Stimulated activated CD8-positive, alpha-beta memory T cell treated with anti-CD3 and anti-CD28 coated beads, Interleukin-2, amount 100 ng/mL, for 48 hours (primary cell): ENCODE data around the gene AOX1.
"Not testable (repeated sequence)": the region's sequence is repeated elsewhere in the genome, so short reads cannot be mapped to it uniquely, and the experiment has no call there.

Source experiments
- DNase-seq, 2 donors: peaks; one replicate each; pipeline ENCODE4 v3.0.0-alpha.2; 2020; ENCODE audit warnings: low read depth in 2 of 2

AOX1 gene

DNA sequence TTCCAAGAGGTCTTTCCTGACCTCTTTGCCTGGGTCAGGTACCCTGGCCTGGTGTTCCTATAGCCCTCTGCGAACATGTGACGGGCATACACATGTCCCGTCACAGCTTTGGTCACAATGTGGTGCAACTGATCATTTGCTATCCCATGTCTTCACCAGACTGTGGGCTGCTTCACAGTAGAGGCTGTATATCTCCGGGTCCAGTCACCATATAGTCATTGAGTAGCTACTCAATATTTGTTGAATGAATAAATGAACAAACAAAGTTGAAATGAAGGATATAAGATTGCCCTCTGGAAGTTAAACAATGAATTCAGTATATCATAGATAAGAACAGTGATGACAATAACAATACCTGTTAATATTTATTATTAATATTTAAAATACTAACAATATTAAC is 16.8 kb downstream of the AOX1 start:
- no peak for DNase-seq

DNA sequence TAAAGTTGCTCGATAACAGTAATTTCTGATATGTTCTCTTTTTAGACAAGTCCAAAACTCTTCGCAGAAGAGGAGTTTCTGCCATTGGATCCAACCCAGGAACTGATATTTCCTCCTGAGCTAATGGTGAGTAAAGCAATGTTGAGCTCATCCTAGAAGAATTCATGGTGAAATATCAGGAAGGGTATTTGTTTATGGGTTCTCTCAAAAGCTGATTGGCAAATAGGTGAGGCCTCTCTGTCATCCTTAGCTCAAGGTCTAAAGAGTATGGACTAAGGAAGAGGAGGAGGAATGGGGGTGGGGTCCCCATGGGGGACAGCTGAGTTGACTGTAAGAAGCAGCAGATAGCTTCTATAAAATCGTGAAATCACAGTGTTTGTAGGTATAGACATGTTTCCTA is 18.2 kb downstream of the AOX1 start:
- DNase-seq: no peak

DNA sequence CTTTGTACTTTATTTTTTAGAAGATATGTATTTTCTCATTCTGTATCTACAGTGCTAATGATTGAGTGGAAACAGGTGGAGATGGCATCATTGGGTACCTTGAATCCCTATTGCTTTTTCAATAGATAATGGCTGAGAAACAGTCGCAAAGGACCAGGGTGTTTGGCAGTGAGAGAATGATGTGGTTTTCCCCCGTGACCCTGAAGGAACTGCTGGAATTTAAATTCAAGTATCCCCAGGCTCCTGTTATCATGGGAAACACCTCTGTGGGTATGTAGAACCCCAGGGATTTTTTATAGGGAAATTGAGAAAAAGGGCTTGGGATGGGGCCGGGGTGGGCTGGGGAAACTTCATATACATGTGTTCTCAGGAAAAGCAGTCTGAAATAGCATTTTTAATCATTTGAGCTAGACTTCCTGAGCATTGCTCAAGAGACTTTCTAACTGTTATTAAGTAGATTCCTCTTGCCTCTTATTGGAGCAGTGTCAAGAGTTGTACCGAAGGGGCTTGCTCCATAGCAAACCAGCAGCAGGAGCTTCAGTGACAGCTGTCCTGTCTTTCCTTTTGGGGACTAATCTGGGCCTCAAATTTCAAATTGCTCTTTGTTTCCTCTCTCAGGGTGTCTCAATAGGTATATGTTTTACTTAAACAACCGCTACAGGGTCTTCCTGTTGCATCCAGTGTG is 18.9 kb downstream of the AOX1 start:
- no peak for DNase-seq

DNA sequence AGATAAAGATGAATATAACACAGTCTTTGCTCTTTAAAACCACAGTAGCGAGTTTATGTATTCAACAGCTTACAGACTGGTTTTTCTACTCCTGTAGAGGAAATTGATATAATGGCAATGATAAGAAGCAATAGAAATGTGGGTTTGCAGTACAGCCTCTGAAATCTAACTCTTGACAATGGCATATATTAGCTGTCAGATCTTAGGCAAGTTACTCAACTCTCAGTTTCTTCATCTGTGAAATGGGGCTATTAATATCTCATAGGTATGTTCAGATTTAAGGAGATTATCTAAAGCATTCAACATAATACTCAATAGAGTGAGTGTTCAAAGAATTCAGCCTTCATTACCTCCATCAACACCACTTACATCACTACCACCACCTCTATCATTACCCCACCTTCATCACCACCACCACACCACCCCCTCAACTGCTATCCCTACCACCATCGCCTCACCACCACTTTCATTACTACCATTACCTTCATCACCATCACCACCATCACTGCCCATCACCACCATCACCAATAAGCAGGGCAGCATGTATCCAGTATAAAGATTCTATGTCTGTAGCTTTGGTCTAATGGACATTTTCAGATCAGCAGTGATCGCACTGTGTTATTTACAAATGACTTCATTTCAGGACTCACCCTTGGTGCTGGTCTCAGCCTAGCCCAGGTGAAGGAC is 22.7 kb downstream of the AOX1 start:
- DNase-seq: no peak

DNA sequence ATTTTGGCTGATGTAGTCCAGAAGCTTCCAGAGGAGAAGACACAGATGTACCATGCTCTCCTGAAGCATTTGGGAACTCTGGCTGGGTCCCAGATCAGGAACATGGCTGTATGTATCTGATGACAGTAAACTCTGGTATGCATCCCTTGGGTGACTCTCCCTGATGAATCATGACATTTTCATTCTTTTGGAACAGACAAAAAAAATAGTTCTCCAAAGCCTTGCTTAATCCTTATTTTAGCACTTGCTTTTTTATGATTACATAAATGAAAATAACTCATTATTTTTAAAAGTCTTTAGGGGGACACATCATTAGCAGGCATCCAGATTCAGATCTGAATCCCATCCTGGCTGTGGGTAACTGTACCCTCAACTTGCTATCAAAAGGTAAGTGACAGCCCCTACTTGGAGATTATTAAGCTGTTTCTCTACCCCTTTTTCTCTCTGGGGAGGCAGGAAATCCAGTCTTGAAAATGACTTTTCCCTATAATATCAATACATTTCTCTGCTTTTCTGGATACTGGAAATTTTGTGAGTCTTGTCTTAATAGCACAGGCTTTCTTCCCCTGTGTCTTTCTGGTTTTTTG is 23.3 kb downstream of the AOX1 start:
- DNase-seq: no peak

DNA sequence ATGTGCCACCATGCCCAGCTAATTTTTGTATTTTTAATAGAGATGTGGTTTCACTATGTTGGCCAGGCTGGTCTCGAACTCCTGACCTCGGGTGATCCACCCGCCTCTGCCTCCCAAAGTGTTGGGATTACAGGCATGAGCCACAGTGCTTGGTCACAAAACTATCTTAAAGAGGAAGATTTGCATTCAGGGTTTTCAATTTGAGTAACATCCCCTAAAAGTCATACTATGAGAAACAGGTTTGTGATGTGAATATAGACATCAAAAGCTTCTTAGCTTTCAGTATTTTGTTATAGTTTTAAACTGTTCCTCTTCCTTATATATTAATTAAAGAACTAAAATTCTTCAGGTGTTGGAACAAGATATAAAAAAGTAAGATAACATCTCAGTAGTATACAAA is 24.4 kb downstream of the AOX1 start:
- DNase-seq: not testable (repeated sequence)

DNA sequence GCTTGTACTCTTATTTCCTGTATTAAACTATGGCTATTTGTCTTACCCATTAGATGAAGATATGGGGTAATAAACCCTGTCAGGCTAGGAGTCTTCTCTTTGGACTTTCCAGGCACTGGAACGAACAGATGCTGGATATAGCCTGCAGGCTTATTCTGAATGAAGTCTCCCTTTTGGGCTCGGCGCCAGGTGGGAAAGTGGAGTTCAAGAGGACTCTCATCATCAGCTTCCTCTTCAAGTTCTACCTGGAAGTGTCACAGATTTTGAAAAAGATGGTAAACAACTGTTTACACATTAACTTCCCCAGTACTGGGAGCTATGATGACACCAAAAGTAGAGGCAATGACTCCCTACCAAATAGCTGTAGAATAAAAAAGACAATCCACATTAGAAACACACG is 27.9 kb downstream of the AOX1 start:
- DNase-seq: no peak

DNA sequence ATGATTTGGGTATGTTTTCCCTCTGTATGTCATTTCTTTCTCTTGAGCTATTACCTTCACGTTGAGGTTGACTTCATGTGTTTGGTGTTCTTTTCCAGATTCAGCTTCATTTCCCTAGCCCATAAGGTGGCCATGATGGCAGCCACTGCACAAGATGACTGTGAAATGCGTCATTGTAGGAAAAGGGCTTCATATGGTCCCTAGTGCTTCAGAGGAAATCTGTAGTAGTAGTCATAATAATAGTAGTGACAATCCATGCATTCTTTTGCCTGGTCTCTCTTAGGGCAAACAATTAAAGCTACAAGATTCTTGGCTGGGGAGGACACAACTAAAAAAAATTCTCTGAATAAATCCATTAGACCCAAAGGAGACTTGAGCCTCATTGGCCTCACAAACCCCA is 28.4 kb downstream of the AOX1 start:
- DNase-seq: no peak

DNA sequence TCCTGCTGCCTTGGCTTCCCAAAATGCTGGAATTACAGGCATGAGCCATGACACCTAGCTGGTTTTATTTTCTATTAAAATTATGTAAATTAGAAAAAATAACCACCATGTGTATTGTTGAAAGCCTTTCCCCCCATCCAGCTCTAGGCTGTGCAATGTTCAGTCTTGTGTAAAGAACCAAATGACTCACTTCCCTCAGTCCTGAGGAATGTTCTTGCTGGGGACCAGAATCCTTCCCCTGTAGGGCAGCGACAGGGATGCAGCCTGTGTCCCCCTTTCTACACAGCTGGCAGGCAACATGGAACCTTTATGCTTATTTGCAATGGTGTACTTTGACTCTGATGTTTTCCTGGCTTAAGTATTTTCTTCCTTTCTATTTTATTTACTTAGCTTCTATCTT is 29.4 kb downstream of the AOX1 start:
- no peak for DNase-seq

DNA sequence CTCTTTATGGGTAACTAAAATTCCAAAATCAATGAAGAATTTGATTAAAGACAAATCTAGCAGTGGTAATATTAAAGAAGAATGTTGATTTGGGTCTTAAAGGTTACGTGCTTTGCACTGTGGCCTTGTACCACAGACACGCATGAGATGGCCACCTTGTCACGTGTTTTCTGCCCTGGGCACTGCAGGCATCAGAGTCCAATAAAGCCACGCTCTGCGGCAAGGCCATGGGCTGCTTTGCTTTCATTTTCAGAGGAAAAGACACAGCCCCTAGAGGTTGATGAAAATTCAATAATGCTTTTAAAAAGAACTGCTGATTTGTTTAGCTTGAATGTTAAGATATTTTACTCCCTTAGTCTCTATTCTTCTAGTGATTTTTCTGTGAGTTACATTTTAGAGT is 30.4 kb downstream of the AOX1 start:
- DNase-seq: no peak

DNA sequence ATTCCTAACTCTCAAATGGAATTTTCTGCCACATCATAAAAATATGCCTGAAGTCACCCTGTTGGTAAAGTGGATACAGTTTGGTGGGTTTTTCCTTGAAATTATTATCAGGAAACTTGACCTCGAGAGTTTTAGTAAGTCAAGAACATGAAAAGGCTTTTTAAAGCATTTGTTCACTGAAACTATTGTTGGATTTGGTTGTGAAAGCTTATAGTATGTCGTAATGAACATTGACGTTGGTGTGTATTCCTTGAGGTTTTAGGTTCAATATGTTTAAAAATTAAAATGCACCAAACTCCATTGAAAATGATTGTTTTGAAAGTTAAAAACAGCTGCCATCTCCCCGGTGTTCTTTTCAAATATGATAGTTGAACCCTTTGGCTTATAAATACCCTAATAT is 30.8 kb downstream of the AOX1 start:
- no peak for DNase-seq

DNA sequence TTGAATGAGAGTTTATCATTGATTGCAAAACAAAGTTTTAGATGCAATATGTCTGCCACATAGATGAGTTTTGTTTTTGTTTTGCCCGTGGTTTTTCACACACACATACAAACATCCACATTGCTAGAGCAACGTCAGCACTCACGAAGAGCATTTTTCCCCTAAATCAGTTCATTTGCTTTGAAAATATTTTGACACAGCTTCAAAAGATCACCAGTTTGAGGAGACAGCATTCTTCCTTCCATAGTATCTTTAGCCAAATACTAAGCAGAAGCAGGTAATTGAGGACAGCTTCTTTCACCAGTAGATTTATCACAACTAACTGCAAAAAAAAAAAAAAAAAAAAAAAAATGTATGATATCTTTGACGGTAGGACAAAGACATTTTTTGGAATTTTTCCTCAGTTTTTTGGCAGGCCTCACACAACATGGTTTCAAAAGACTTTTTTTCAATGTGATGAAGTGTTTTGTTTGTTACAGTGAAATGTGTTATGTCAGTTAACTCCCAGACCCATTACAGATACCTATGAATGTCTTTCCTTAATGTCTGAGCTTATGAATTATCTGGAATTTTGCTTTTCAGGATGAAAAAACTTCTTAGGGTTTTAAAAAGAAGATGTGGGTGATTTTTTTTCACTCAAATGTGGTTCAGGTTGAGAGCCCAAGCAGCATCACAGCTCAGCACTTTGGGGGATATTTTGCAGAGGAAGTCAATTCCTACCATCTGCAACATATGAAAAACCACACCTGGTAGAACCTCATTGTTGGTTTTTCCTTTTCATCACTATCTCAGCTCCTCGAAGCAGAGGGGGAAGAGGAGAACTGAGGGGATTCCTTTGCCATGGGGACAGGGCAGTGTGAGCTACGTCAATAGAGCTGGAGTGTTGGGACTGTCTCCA is 31.6 kb downstream of the AOX1 start:
- no peak for DNase-seq

DNA sequence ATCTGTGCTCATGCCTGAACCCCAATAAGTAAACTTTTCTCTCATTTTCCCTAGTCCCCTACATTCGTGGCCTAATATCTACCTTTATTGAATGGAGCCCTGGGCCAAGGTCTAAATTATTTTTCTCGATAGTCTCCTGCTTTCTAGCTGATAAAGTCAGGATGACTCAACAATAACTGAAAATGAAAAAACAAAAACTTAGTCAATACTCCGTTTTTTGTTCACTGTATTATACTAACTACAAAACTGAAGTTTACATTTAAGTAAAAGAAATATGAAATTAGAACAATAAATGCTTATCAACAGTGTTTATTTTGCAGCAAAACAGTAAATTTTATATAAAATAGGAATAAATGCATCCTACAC is 32.2 kb downstream of the AOX1 start:
- DNase-seq: no peak

DNA sequence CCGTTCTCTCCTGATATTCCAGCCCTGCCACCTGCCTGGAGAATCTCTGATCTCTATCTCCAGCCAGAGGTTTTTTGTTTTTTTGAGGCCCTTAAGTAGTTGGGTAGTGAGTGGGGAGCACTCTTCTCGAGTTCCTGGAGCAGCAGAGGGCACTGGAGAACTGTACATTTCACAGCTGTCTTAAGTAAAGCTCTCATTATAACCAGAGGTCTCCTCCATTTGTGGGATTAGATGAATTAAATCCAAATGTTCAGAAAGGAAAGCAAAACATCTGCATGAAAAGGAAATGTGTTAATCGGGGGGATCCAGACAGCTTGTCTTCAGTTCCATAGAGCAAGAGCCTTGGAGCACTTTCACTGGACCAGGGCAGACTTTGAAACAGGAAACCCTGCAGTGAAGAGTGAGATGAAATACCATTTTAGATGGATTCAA is 32.8 kb downstream of the AOX1 start:
- DNase-seq: no peak

DNA sequence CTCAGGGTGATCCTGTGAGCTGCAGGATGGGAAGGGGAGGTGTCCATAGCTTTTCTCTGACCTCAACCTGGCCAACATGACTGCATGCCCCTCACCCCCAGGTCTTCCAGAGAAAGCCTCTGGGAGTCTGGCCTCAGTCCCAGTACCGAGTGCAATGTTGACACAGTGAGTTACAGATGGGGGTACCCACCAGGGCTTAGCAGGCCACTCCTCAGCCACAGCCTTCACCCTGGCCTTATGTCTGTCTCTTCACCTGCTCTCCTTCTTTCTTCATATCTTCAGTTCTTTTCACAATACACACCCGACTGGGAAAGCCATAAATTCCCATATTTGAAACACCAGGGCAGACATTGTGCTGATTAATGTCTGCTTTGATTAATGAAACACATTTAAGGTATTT is 33.5 kb downstream of the AOX1 start:
- DNase-seq: no peak

DNA sequence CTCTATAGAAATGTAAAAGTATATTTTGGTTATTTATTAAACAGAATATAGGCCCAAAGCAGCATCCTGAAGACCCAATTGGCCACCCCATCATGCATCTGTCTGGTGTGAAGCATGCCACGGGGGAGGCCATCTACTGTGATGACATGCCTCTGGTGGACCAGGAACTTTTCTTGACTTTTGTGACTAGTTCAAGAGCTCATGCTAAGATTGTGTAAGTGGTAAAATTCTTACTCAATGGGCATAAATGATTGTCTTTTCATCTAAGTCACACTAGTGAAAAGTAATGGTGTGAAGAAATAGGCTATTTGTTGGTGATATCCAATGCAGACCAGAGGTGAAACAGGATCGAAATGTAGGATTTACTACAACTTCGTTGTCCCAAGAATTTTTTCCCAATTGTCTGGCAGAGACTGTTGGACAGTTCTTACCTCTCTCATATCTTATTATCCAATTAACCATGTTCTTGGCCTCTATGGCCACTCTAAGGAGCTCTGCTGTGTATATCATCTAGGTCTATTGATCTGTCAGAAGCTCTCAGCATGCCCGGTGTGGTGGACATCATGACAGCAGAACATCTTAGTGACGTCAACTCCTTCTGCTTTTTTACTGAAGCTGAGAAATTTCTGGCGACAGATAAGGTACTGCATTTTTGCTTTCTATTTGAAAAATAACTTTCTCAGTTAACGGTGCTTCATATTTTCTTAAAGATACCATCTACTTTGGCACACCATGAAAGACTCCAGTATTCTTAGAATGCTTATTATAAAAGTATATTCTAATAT is 35.0 kb downstream of the AOX1 start:
- DNase-seq: no peak

DNA sequence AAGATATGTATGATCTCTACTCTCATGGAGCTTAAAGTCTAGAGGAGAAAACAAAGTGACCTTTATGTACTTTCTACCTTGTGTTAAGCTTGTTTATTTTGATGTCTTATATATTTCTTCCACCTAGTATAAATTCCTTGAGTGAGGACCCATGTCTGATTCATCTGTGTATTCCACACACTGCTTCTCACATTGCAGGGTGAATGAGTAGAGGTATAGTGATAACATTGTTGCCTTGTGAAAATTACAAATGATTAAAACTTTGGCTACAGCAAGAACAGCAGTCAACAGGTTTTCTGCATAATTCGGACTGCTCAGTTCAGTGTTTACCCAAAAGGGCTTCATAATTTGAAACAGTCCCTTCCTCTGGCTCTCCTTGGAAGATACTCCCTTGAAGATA is 36.3 kb downstream of the AOX1 start:
- no peak for DNase-seq

DNA sequence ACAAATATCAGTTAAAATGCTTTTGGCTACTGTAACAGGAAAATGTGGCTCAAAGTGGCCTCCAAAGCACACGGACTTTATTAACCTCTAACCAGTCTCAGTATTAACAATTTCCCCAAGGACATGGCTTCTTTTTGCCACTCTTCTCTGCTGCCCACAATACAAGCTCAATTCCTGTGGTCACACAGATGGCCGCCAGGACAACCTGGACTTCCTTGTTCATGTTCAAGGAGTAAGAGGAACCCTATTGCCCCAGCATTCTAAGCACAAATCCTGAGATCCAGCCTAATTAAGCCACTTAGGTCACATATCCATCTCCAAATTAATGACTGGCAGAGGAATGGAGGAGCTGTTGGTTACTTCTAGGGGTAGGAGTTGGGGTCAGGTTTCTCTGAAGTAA is 38.2 kb downstream of the AOX1 start:
- no peak for DNase-seq

DNA sequence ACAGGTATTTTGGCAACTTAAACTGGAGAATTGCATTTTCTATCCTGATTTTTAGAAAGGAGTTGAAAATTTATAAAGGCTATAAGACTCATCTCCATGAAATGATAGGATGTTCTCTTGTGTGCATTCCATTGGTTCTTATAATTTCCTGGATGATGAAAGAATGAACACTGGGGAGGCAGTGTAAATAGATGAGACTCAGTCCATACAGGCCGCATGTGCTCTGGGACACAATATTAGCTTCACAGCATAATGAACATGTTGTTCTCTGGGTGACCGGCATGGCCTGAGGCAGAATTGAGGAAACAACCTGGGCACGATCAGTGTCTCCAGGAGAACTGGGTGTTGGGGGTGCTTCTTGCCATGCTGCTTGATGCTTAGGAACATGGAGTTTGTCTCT is 38.8 kb downstream of the AOX1 start:
- DNase-seq: no peak

DNA sequence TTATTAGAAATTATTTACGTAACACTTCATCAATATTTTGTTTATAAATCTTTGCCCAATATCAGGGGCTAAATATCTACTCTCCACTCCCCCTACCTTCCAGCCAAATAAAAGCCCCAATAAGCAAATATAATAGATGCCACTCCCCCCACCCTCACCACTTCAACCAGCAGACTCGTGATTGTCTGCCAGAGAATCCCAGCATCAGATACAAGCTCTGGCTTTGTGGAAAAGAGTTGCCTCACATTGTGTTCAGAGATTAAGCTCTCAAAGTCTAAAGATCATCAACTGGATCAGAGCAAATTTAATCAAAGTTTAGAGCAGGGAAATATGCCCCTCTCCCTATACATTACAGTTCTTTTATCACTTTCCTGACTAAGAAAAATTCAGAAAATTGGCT is 39.5 kb downstream of the AOX1 start:
- no peak for DNase-seq

DNA sequence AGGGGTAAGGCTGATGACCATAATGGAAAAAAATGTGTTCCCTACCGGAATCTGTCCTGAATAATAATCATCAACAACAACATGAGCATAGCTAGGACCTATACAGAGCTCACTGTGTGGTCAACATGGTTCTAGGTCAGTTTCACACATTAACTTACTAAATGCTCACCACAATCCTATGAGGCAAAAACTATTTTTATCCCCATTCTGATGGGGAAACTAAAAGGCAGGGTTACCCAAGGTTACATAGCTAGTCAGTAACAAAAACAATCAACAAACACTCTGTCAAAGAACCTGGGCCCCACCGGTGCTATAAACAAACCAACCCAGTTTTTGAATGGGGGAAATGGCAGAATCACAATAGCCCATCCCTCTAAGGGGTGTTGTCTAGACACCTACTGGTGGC is 40.1 kb downstream of the AOX1 start:
- no peak for DNase-seq
